HG03558 (cell line): ENCODE results near the gene TF.
"Not testable (repeated sequence)": the region's sequence is repeated elsewhere in the genome, so short reads cannot be mapped to it uniquely, and the experiment has no call there.

Experiments used
- ATAC-seq: cut with Tn5 transposase; IDR thresholded peaks from one replicate; pipeline ENCODE4 v1.9.1; 2021; ENCODE audit warnings: moderate number of reproducible peaks; ENCODE audit not compliant: unreplicated experiment; ENCODE audit errors: extremely low read depth

TF gene

DNA sequence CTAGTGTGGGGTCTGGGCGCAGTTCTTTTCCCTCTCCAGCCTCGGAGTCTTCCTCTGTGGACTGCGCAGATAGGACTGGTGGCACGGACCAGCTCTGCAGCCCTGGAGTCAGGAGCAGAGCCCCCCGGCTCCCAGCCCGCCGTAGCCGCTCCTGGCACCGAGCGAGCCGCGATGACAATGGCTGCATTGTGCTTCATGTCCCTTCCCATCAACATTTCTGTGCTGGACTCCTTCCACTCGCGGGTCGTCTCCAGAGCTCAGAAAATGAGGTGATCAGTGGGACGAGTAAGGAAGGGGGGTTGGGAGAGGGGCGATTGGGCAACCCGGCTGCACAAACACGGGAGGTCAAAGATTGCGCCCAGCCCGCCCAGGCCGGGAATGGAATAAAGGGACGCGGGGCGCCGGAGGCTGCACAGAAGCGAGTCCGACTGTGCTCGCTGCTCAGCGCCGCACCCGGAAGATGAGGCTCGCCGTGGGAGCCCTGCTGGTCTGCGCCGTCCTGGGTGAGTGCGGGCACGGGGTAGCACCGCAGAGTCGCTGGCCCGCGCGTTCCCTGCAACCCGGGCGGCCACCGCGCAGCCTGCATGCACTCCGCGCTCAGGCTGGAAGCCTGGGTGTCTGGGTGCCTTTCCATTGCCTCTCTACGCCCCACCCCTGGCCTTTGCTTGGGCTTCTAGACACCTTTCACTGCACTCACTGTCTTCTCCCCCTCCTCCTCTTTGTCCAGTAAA is at the start of gene TF:
Gene TF (plus strand): TSS at position 413 of the 731 bp plus-strand sequence. CDS start 48 bp downstream, at position 461.
- no peak for ATAC-seq

GRCh38 chr3:133697960-133698359 is 48.2 kb upstream of the TF start:
- ATAC-seq: no peak

- no peak for ATAC-seq
Observed at GRCh38 chr3:133699467-133699866, 46.7 kb upstream of the TF start.

GRCh38 chr3:133699903-133700302 is 46.3 kb upstream of the TF start:
- ATAC-seq: no peak

GRCh38 chr3:133700351-133700750 is 45.8 kb upstream of the TF start:
- no peak for ATAC-seq

- ATAC-seq: no peak
Observed at GRCh38 chr3:133701435-133702358, 44.5 kb upstream of the TF start.

- ATAC-seq: no peak
Observed at GRCh38 chr3:133703915-133704314, 42.3 kb upstream of the TF start.

- no peak for ATAC-seq
Observed at GRCh38 chr3:133706033-133706432, 40.2 kb upstream of the TF start.

DNA sequence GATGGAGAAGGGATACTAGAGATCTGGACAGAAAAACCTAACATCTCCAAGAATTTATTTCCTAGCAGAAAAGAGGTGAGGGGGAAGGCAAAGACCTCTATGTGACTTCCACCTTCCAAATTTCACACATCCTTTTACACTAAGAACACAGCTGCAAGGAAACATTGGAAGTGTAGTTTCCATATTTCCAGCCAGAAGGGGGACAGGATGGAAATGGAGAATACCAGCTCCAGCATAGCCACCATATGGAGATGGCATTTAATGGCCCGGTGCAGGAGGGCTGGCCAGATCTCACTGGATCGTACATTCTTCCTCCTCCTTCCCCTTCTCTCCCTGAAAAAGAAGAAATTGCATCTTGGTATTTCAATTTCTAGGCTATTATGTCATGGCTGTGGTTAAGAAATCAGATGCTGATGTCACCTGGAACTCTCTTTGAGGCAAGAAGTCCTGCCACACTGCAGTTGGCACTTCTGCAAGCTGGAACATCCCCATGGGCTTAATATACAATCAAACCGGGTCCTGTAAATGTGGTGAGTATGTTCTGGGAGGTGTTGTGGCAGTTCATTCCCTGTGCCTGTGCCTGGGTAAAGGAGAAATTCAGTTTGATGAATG is 36.9 kb upstream of the TF start:
- ATAC-seq: no peak

DNA sequence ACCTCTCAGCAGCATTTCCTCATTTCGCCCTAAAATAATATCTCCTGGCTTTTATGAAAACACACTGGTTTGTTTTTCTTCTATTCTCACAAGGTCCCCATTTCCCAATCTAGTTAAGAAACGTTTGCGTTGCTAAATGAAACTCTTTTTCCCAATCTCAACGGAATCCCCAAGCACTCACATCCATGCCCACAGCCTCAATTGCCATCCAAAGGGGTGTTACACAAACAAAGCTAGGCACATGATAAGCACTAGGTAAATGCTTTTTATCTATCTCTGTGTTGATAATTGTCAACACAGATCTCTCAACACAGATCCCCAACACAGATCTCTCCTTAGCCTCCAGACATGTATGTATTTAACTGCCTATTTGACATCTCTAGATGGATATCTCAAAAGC is 35.2 kb upstream of the TF start:
- no peak for ATAC-seq

GRCh38 chr3:133712017-133712416 is 34.2 kb upstream of the TF start:
- ATAC-seq: no peak

DNA sequence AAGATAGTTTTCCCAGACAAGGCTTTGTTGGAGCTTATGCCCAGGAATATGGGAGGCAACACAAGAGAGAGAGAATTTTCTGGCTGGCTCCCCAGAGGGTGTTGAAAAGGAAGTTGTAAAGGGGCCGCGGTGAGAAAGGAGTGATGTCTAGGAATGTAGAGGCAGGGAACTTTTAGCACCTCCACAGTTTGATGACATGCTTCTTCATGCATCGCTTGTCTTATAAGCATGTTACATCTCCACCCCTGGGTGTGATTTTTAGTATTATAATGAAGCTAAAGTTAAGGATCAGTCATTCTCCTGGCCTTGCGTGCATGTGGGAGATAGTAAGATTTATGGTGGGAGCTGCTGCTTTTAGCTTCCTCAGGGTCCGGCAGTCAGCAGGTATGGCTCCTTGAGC is 32.8 kb upstream of the TF start:
- ATAC-seq: no peak

- no peak for ATAC-seq
Observed at GRCh38 chr3:133717424-133717823, 28.8 kb upstream of the TF start.

GRCh38 chr3:133722935-133723334 is 23.3 kb upstream of the TF start:
- no peak for ATAC-seq

DNA sequence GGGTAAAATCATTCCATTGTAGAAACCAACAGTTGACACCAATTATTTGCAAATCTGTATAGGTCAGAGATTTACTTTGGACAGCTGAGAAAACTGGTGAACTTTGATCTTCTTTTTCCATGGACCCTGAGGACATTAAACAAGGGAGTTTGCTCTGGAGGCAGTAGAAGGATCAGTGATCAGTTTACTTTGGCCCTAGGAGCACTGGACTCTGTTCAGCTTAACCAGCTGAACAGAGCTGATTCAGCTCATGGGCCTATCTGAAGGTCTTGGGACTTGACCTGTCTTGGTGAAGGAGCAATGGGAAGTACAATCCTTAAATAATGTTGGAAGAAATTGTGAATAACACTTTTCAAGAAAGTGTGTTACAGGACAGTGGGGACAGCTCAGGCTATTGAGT is 15.2 kb upstream of the TF start:
- no peak for ATAC-seq

- ATAC-seq: not testable (repeated sequence)
Observed at GRCh38 chr3:133732231-133732630, 14.0 kb upstream of the TF start.

GRCh38 chr3:133733226-133733625 is 13.0 kb upstream of the TF start:
- no peak for ATAC-seq

DNA sequence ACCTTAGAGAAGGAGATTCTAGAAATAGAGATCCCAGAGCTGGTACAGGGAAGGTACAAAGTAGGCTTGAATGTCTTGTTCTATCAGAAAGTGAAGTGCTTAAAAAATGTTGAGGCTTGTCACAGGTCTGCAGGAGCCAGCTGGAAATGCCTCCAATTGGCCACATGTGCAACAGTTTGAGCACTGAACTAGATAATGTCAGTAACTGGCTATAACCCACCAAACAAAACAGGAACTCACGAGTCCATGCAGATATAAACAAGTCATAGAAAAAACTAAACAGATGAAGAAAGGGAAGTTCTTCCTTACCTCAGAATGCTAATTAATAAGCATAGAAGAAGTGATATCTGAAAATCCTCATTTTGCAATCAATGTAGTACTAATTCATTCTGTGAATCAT is 11.9 kb upstream of the TF start:
- no peak for ATAC-seq

GRCh38 chr3:133742351-133743091 is 3.7 kb upstream of the TF start:
- ATAC-seq: no peak

GRCh38 chr3:133744241-133744640 is 2.0 kb upstream of the TF start:
- ATAC-seq: no peak
